GM19395 (cell line): ENCODE measurements around the gene CHKB.
"Not testable (repeated sequence)": the region's sequence is repeated elsewhere in the genome, so short reads cannot be mapped to it uniquely, and the experiment has no call there.

Experiments
- ATAC-seq: cut with Tn5 transposase; IDR thresholded peaks from one replicate; pipeline ENCODE4 v1.9.1; 2021; ENCODE audit warnings: mild to moderate bottlenecking, moderate library complexity; ENCODE audit not compliant: unreplicated experiment

Gene CHKB

DNA sequence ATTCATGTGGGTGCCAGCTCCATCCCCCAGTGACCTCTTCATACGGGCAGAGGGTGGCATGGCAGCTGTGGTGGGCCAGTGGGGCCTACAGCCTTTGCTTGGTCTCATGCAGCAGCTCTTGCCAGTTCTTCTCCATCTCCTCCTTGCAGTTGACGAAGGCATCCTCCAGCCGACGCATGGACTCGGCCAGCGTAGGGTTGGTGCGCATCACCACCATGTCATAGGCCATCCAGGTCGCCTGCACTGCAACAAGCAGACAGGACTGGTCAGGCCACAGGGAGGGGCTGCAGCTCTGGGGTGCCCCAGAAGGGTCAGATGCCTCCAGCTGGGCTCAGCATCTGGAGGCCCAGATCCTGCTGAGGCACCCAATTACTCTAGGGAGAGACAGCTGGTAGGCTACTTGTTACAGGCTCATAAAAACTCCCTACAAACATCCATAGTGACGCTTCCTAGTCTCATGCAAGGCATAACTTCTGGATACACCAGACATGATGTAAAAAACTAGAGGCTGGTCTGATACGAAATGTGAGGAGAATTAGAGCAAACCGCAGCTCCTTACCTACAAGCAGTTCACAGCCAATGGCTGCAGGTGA, 31.4 kb downstream of the CHKB start:
- ATAC-seq, result no peak

DNA sequence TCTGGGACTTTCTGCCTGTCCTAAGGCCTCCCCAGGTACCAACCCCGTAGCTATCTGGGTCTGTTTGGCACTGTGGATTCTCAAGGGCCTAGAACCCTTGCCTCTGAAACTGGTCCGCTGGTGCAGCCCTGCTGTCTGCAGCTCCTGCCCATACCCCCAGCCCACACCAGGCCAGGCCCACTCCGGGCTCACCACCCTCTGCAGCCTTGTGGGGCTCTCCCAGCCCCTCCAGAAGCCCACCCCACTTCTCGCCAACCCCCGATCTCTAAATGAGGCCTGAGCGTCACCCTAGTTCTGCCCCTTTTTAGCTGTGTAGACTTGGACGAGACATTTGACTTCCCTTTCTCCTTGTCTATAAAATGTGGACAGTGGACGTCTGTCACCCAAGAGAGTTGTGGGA, 32.3 kb downstream of the CHKB start:
- ATAC-seq, result no peak

DNA sequence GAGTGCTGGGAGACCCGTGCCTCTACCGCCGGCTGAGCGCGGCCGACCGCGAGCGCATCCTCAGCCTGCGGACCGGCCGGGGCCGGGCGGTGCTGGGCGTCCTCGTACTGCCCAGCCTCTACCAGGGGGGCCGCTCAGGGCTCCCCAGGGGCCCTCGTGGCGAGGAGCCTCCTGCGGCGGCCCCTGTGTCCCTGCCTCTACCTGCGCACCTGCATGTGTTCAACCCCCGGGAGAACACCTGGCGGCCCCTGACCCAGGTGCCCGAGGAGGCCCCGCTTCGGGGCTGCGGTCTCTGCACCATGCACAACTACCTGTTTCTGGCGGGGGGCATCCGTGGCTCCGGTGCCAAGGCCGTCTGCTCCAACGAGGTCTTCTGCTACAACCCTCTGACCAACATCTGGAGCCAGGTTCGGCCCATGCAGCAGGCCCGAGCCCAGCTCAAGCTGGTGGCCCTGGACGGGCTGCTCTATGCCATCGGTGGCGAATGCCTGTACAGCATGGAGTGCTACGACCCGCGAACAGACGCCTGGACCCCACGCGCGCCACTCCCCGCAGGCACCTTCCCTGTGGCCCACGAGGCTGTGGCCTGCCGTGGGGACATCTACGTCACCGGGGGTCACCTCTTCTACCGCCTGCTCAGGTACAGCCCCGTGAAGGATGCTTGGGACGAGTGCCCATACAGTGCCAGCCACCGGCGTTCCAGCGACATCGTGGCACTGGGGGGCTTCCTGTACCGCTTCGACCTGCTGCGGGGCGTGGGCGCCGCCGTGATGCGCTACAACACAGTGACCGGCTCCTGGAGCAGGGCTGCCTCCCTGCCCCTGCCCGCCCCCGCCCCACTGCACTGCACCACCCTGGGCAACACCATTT, 33.5 kb downstream of the CHKB start:
- ATAC-seq, result no peak

DNA sequence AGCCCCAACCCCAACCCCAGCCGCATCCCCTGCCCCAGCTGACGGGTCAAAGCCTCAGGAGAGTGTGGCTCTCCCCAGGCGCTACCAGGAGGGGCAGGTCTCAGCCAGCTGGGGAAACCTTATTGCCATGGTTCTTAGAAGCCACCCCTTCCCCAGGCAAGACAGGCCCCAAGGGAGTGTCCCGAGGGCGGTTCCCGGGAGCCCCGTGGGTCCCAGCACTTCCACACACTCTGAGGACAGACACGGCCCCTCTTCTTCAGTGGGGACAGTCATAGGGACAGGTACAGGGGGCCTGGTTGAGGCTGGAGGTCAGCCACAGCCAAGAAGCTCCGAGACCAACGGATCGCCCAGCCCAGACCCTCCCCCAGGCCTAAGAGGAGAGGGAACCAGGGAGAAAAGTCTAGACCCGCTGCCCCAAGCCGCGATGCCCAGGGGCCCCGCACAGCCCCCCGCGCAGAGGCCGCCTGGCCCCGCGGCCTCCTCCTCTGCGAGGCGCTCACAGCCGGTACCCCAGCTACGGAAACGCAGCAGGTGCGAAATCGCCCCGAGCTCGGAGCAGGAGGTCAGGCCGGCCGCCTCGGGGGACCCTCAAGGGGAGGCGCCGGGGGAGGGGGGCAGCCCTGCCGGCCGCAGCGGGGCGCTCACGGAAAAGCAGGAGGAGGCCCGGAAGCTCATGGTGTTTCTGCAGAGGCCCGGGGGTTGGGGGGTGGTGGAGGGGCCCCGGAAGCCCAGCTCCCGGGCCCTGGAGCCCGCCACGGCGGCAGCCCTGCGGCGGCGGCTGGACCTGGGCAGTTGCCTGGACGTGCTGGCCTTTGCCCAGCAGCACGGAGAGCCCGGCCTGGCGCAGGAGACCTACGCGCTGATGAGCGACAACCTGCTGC, 34.4 kb downstream of the CHKB start:
- ATAC-seq, result no peak

DNA sequence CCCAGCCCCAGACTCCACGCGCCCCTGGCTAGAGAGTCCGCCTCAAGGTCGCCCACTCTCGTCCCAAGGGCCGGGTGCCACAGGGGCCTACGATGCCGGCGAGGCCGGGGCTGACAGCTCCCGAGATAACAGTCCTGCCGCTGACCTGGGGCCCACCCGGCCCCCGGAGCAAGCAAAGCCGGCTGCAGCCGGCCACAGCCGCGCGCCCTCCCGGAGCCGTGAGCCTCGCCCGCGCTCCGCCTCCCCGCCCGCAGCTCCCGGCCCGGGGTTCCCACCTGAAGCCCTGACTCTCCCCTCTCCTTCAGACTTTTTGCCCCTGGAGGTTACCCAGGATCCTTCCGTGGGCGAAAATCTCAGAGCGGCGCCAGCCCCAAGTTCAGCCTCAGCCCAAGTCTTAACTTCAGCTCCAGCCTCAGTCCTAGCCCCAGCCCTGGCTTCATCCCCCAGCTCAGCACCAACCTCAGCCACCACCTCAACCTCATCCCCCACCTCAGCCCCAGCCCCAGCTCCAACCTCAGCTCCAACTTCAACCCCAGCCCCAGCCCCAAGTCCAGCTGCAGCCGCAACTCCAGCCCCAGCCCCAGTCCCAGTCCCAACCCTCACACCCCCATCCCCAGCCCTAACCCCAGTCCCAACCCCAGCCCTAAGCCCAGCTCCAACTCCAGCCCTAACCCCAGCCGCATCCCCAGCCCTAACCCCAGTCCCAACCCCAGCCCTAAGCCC, 35.2 kb downstream of the CHKB start:
- no peak for ATAC-seq

GRCh38 chr22:50546326-50547262, 36.1 kb downstream of the CHKB start:
- ATAC-seq, result no peak

GRCh38 chr22:50545522-50546325, 36.9 kb downstream of the CHKB start, which contains the start of gene KLHDC7B:
KLHDC7B (plus strand) TSS chr22:50545899; CDS start chr22:50546244, 345 bp downstream.
- ATAC-seq, result no peak

DNA sequence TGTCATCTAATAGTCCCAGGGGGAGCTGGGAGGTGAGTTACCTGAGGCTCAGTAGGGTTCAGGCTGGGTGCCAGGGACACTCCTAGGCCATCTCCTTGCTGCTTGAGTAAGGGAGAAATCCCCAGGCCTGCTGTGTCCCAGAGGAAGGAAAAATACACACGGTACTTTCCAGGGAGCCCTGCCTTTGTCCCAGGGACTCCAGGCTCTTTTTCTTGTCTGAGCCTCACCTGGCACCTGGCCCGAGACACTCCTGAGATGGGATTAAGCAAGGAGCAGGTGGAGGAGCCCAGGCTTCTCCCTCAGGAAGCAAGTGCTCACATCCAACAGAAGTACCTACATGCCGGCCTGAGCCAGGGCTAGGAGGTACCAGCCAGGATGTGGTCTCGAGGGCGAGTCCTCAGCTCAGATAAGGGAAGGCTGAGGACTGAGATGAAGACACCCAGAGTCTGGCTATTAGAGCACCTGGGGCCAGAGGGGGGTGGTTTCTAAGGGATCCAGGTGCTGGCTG, 37.8 kb downstream of the CHKB start:
- ATAC-seq, result no peak

DNA sequence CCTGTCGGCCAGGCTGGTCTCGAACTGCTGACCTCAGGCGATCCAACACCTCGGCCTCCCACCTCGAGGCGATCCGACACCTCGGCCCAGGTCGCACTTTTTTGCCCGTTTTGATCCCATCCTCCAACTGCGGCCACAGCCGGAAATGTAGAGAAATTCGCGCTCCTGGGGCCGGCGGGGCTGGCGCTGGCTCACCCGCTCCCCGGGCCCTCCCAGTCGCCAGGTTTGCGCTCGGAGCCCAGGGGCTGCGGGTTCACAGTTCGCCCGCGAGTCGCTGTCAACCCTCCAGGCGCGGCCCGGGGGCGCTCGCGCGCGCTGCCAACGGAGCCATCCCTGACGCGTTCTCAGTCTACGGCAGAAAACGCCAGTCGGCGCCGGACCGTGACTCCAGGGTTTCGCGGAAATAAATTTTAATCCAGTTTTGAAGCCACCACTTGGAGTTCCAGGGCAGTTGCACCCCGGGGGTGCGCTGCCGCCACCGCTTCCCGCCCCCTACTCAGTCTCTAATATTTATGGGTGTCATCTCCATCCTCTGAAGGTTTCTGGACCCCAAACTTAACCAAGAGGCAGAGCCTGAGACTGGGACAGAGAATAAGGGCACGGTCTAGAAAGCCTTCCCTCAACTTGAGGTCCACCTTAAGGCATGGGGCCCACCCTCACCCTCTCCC, 38.4 kb downstream of the CHKB start:
- no peak for ATAC-seq

DNA sequence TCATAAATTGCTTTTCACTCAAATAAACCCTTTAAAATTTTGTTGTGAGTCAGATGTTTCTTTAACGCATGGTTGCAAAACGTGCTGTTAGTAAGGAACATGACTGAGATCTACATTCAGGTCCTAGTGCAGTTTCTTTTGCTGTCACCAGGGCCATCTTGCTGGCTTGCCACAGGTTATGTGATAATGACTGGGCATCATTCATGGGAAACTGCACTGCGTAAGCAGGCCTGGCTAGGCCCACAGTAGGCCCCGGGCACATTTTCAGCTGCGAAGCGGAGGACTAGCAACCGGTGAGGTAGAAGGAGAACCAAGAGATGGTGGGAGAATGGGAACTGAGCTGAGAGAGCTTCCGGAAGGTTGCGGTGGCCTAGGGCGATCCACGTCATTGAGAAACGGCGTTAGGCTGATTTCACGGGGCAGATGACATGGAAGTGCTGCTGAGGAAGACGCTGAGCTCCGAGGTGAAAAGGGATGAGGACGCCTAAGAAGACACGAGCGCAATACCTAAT, 40.2 kb downstream of the CHKB start:
- no peak for ATAC-seq

DNA sequence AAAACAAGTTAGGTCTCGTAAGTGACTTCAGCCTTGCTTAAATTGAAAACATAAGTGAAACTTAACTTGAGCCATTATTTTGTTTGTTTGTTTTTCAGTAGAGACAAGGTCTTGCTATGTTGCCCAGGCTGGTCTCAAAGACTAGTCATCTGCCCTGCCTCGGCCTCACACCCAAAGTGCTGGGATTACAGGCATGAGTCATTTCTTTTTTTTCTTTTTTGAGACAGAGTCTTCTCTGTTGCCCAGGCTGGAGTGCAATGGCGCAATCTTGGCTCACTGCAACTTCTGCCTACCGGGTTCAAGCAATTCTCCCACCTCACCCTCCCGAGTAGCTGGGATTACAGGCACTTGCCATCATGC, 41.0 kb downstream of the CHKB start:
- not testable (repeated sequence) for ATAC-seq

DNA sequence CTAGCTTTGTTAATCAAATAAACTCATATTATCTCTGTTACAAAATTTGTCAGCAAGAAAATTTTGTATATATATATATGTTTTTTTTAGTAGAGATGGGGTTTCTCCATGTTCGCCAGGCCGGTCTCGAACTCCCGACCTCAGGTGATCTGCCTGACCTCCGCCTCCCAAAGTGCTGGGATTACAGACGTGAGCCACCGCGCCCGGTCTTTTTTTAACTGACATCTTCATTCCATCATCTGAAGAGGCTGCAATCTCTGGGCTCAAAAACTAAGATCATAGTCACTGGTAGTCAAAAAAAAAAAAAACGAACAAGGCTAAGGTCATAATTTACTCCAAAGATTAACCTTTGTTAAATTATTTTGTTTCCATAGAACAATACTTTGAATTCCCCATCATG, 42.3 kb downstream of the CHKB start:
- no peak for ATAC-seq

GRCh38 chr22:50537765-50538164, 44.9 kb downstream of the CHKB start:
- ATAC-seq, result no peak

DNA sequence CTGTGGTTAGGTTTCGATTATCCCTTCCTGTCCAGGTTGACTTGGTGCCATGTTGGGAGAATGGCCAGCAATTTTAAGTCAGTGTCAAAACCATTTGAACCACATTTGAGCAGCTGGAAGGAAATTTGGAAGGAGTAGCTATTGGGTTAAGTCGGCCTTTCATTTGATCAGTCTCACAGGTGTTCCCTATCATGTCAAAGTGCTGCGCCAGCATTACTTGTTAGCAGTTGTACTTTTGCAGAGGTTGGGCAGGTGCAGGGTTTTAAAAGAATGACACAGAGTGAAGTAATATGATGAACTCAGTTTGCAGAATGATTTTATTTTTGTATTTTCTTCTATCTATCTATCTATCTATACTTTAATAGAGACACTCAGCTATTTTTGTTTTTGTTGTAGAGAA, 46.4 kb downstream of the CHKB start:
- no peak for ATAC-seq

DNA sequence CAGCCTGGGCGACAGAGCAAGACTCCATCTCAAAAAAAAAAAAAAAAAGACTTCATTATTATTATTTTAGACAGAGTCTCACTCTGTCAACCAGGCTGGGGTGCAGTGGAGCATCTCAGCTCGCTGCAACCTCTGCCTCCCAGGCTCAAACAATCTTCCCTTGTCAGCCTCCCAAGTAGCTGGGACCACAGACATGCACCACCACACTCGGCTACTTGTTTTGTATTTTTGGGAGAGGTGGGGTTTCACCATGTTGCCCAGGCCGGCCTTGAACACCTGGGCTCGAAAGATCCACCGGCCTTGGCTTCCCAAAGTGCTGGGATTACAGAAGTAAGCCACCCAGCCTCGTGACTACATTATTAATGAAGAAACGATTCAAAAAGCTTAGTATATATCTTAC, 47.5 kb downstream of the CHKB start:
- ATAC-seq, result no peak

DNA sequence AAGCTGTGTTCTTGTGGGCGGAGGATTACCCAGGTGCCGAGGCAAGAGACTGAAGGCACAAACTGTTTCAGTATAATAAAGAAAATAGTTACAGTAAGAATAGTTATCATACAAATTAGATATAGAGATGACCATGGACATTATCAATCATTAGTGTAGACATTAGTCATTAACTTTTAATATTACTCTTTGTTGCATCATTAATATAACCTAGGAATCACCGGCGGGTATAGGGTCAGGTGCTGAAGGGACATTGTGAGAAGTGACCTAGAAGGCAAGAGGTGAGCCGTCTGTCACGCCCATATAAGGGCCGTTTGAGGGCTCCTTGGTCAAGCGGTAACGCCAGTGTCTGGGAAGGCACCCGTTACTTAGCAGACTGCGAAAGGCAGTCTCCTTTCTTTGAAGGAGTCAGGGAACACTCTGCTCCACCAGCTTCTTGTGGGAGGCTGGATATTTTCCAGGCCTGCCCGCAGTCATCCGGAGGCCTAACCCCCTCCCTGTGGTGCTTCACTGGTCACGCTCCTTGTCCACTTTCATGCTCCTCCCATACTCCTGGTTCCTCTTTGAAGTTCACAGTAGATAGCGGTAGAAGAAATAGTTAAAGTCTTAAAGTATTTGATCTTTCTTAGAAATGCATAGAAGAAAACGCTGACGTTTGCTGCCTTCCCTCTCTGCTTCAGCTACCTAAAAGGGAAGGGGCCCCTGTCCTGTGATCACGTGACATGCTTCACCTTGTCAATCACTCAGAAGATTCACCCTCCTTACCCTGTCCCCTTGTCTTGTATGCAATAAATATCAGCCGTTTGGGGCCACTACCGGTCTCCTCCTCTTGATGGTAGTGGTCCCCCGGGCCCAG, 48.6 kb downstream of the CHKB start:
- ATAC-seq, result not testable (repeated sequence)
